PC-3 (cell line): Measurements from ENCODE around the gene MS4A4E. TPM values are rescaled to one million over a fixed set of nuclear protein-coding genes. Genes with fewer than 3 reads are reported as not detected.

ENCODE experiments used
- ATAC-seq: fragments of 200-7000 bp; cut with Tn5 transposase; 2 replicates; pipeline ENCODE4 v1.9.1; 2020; ENCODE audit warnings: mild to moderate bottlenecking, moderate library complexity
- BruUV-seq: library from RNA; stranded (reverse); fragments of 400-500 nt; replicated peaks from 2 replicates; lab custom pipeline; 2021; lab: Mats Ljungman, UMichigan
- CTCF ChIA-PET: fragments of 300-600 bp; sonication (Branson Sonifier 250); formaldehyde crosslinking; loops from one replicate; lab custom pipeline; 2022; ENCODE audit warnings: antibody characterized with exemption; lab: Charles Lee
- POLR2A ChIA-PET: fragments of 300-600 bp; sonication (Branson Sonifier 250); formaldehyde crosslinking; loops from one replicate; lab custom pipeline; 2022; ENCODE audit warnings: antibody characterized with exemption; ENCODE audit not compliant: unreplicated experiment; lab: Charles Lee
- DNase-seq: peaks from one replicate; pipeline ENCODE4 v3.0.0-alpha.2; 2015
- H2AFZ ChIP-seq: fragments of 300-600 bp; sonication (generic); 2 replicates; pipeline ENCODE4 v1.6.0; 2016; ENCODE audit warnings: antibody characterized with exemption, low read length
- H3F3A ChIP-seq: fragments of 300-600 bp; sonication (generic); one replicate; pipeline ENCODE4 v1.6.0; 2017; ENCODE audit warnings: antibody characterized with exemption, low read length, control low read depth, mild to moderate bottlenecking; ENCODE audit not compliant: unreplicated experiment
- H3K27ac ChIP-seq: fragments of 300-600 bp; sonication (generic); 2 replicates; pipeline ENCODE4 v1.5.1; 2016; ENCODE audit warnings: mild to moderate bottlenecking, low read length
- H3K27me3 ChIP-seq: fragments of 300-600 bp; sonication (generic); 2 replicates; pipeline ENCODE4 v1.6.1; 2016; ENCODE audit warnings: low read length, mixed read lengths
- H3K36me3 ChIP-seq: fragments of 300-600 bp; sonication (generic); 2 replicates; pipeline ENCODE4 v1.6.1; 2016; ENCODE audit warnings: low read depth, mixed run types, low read length, mixed read lengths
- H3K4me1 ChIP-seq: fragments of 300-600 bp; sonication (generic); 2 replicates; pipeline ENCODE4 v1.5.1; 2016; ENCODE audit warnings: low read length; ENCODE audit not compliant: insufficient read depth
- H3K4me2 ChIP-seq: fragments of 300-600 bp; sonication (generic); 2 replicates; pipeline ENCODE4 v1.6.0; 2016; ENCODE audit warnings: low read length
- H3K4me3 ChIP-seq: fragments of 300-600 bp; sonication (generic); 2 replicates; pipeline ENCODE4 v1.5.1; 2016; ENCODE audit warnings: mild to moderate bottlenecking, low read length, mixed read lengths
- H3K79me2 ChIP-seq: fragments of 300-600 bp; sonication (generic); 2 replicates; pipeline ENCODE4 v1.6.1; 2017; ENCODE audit warnings: low read length, mixed read lengths
- H3K9ac ChIP-seq: fragments of 300-600 bp; sonication (generic); 2 replicates; pipeline ENCODE4 v1.6.0; 2016; ENCODE audit warnings: mild to moderate bottlenecking, low read length
- H3K9me2 ChIP-seq: fragments of 300-600 bp; sonication (generic); replicated peaks from 2 replicates; pipeline ENCODE4 v1.6.1; 2016; ENCODE audit warnings: mixed run types, low read length, mixed read lengths
- H3K9me3 ChIP-seq: fragments of 300-600 bp; sonication (generic); 2 replicates; pipeline ENCODE4 v1.6.1; 2016; ENCODE audit warnings: low read length, mixed read lengths
- H4K20me1 ChIP-seq: fragments of 300-600 bp; sonication (generic); 2 replicates; pipeline ENCODE4 v1.6.1; 2016; ENCODE audit warnings: low read length, mixed read lengths
- EZH2 ChIP-seq: fragments of 300-600 bp; sonication (generic); IDR thresholded peaks from one replicate; pipeline ENCODE4 v1.6.1; 2017; ENCODE audit warnings: antibody characterized with exemption, mild to moderate bottlenecking, low read length; ENCODE audit not compliant: unreplicated experiment
- EZH2phosphoT487 ChIP-seq: fragments of 300-600 bp; sonication (generic); IDR thresholded peaks from 2 replicates; pipeline ENCODE4 v1.6.1; 2018; ENCODE audit warnings: mild to moderate bottlenecking, antibody characterized with exemption, low read length, borderline replicate concordance
- intact Hi-C: fragments of 100-400 bp; cut with micrococcal nuclease; formaldehyde crosslinking; loops from 2 replicates; pipeline ENCODE4 v1.9.0; 2023
- total RNA-seq: library from RNA; depleted of rRNA; stranded (reverse); fragments of >200 nt; gene quantifications from 2 replicates; pipeline ENCODE4 v1.2.3, GENCODE V29; 2014
- TF ChIP-seq, protein P1 (sequence below): fragments of 300-600 bp; sonication (generic); conservative IDR thresholded peaks from 2 replicates; pipeline ENCODE4 v1.5.1; 2017; ENCODE audit warnings: antibody characterized with exemption, low read depth, mild to moderate bottlenecking, low read length

MS4A4E gene
- total RNA-seq, 1 experiment from 2014 or later, result not detected

GRCh38 chr11:60235321-60235720 lies 7.6 kb downstream of the MS4A4E start:
- intact Hi-C loops, result no loop called here
- H3K27me3 ChIP-seq, result peaks cover 19% of the 10 kb centered on the region
- BruUV-seq, result no TSS peak

DNA sequence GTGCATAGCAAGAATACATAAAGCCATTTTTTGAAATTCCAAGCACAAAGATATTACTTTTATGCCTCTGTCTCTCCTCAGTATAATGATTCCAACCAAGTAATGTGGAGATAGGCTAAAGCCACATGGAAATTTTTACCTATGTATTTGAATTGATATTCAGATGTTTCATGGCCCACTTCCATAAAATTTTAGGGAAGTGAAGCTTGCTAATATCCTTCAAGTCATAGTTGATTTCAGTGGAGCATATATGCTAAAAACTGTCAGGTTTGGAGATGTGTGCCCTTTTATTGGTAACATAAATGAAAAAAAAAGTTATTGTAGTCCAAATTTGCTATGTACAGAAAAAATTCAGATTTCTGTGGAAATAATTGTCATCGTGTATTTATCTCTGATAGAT lies 12.3 kb downstream of the MS4A4E start:
- Histone ChIP-seq H3K36me3 (no peaks in the 10 kb centered on the region), H2AFZ (no peak overlapping the region), H3K27me3 (no peaks in the 10 kb centered on the region), H3K27ac (no peak overlapping the region), H4K20me1 (no peaks in the 10 kb centered on the region), H3K4me3 (no peak overlapping the region), H3K9ac (no peak overlapping the region), H3K9me3 (no peaks in the 10 kb centered on the region), H3K9me2 (no peaks in the 10 kb centered on the region), H3K4me2 (no peak overlapping the region), H3K79me2 (no peaks in the 10 kb centered on the region), H3F3A (no peaks in the 10 kb centered on the region), H3K4me1 (peaks cover 13% of the 10 kb centered on the region)
- intact Hi-C loops, result no loop called here
- ChIA-PET POLR2A (no interaction called here), CTCF (no interaction called here)
- no peak for ATAC-seq
- DNase-seq, result no peak
- BruUV-seq, result no TSS peak
- TF ChIP-seq EZH2phosphoT487, result no peak
- no peak for TF ChIP-seq EZH2
- TF ChIP-seq, protein P1, sequence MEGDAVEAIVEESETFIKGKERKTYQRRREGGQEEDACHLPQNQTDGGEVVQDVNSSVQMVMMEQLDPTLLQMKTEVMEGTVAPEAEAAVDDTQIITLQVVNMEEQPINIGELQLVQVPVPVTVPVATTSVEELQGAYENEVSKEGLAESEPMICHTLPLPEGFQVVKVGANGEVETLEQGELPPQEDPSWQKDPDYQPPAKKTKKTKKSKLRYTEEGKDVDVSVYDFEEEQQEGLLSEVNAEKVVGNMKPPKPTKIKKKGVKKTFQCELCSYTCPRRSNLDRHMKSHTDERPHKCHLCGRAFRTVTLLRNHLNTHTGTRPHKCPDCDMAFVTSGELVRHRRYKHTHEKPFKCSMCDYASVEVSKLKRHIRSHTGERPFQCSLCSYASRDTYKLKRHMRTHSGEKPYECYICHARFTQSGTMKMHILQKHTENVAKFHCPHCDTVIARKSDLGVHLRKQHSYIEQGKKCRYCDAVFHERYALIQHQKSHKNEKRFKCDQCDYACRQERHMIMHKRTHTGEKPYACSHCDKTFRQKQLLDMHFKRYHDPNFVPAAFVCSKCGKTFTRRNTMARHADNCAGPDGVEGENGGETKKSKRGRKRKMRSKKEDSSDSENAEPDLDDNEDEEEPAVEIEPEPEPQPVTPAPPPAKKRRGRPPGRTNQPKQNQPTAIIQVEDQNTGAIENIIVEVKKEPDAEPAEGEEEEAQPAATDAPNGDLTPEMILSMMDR, result no peak

More at GRCh38 chr11:60235321-60235720, 7.6 kb downstream of the MS4A4E start:
- no peaks in the 10 kb centered on the region for H3K79me2 ChIP-seq
- no peak overlapping the region for H3K4me3 ChIP-seq
- no peaks in the 10 kb centered on the region for H3K9me2 ChIP-seq
- H3K4me1 ChIP-seq, result no peaks in the 10 kb centered on the region
- no peak overlapping the region for H2AFZ ChIP-seq
- no peaks in the 10 kb centered on the region for H3F3A ChIP-seq
- no peak for ATAC-seq
- no peak overlapping the region for H3K4me2 ChIP-seq
- DNase-seq, result no peak
- POLR2A ChIA-PET, result no interaction called here
- no peak overlapping the region for H3K9ac ChIP-seq
- no peaks in the 10 kb centered on the region for H3K9me3 ChIP-seq
- no peaks in the 10 kb centered on the region for H3K36me3 ChIP-seq
- CTCF ChIA-PET, result no interaction called here
- no peak overlapping the region for H3K27ac ChIP-seq
- H4K20me1 ChIP-seq, result no peaks in the 10 kb centered on the region
- TF ChIP-seq, protein P1, result no peak
- no peak for TF ChIP-seq EZH2
- no peak for TF ChIP-seq EZH2phosphoT487

- BruUV-seq, result no TSS peak
- CTCF ChIA-PET, result no interaction called here
- H2AFZ ChIP-seq, result no peak overlapping the region
Measured at GRCh38 chr11:60222141-60222540, 20.8 kb downstream of the MS4A4E start.

More at GRCh38 chr11:60222141-60222540, 20.8 kb downstream of the MS4A4E start:
- H4K20me1 ChIP-seq, result no peaks in the 10 kb centered on the region
- H3K9me2 ChIP-seq, result no peaks in the 10 kb centered on the region
- no peak overlapping the region for H3K4me3 ChIP-seq
- TF ChIP-seq EZH2 (no peak), EZH2phosphoT487 (no peak)
- TF ChIP-seq, protein P1, result no peak
- no peak overlapping the region for H3K4me2 ChIP-seq
- ATAC-seq, result no peak
- H3K9me3 ChIP-seq, result no peaks in the 10 kb centered on the region
- POLR2A ChIA-PET, result no interaction called here
- intact Hi-C loops, result no loop called here
- H3K36me3 ChIP-seq, result no peaks in the 10 kb centered on the region
- no peak for DNase-seq
- no peaks in the 10 kb centered on the region for H3K4me1 ChIP-seq
- H3F3A ChIP-seq, result no peaks in the 10 kb centered on the region
- no peak overlapping the region for H3K27ac ChIP-seq
- no peak overlapping the region for H3K9ac ChIP-seq
- H3K79me2 ChIP-seq, result no peaks in the 10 kb centered on the region
- H3K27me3 ChIP-seq, result no peaks in the 10 kb centered on the region
